ENCODE measurements around the gene DHRS12.

Gene DHRS12

GRCh38 chr13:51737609-51738008 lies 66.4 kb downstream of the DHRS12 start:
- Mint-ChIP-seq H3K36me3 (ENCODE audit: low read depth) (peaks cover 18% of the 10 kb centered on the region), H3K27ac (no peak overlapping the region), H3K9me3 (no peaks in the 10 kb centered on the region), H3K27me3 (ENCODE audit: low read depth) (no peaks in the 10 kb centered on the region), H3K4me1 (peaks cover 36% of the 10 kb centered on the region), H3K4me3 (no peak overlapping the region)
- TF ChIP-seq CTCF (IDR thresholded peaks at IDR 0.05; ENCODE audit: unreplicated experiment in 3 of 3): no peak

GRCh38 chr13:51734786-51735185 lies 69.2 kb downstream of the DHRS12 start:
- no peaks in the 10 kb centered on the region for H3K9me3 Mint-ChIP-seq
- H3K36me3 Mint-ChIP-seq (ENCODE audit: low read depth): peaks cover 15% of the 10 kb centered on the region
- TF ChIP-seq CTCF (IDR thresholded peaks at IDR 0.05; ENCODE audit: unreplicated experiment in 3 of 3): no peak
- no peak overlapping the region for H3K27ac Mint-ChIP-seq
- H3K4me1 Mint-ChIP-seq: peaks cover 12% of the 10 kb centered on the region
- H3K27me3 Mint-ChIP-seq (ENCODE audit: low read depth): no peaks in the 10 kb centered on the region
- H3K4me3 Mint-ChIP-seq: no peak overlapping the region

- Mint-ChIP-seq H3K9me3 (no peaks in the 10 kb centered on the region), H3K4me3 (no peak overlapping the region), H3K4me1 (peaks cover under 1% of the 10 kb centered on the region), H3K36me3 (ENCODE audit: low read depth) (peaks cover 5% of the 10 kb centered on the region), H3K27ac (peak overlapping the region in 1 of 3 experiments; percentile 33), H3K27me3 (ENCODE audit: low read depth) (no peaks in the 10 kb centered on the region)
- no peak for TF ChIP-seq CTCF (IDR thresholded peaks at IDR 0.05; ENCODE audit: unreplicated experiment in 3 of 3)
Observed at GRCh38 chr13:51733374-51734298, 70.3 kb downstream of the DHRS12 start.

DNA sequence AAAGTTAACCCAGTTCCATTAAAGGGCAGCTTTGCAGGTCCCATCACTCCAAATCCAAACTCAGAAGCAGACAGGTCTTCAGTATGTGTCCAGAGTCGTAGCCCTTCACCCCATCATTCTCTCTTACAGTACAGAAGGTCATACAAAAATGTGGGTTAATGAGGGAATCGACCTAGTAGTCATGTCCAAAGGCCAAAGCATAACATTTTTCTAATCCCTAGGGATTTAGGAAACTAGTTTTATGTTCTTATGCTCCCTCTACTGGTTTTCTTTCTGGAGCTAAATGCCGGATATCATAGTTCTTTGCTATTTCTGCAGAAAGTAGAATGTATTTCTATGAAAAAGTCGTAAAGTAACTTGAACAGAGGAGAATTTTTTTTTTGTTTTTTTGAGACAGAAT lies 72.2 kb downstream of the DHRS12 start:
- H3K4me3 Mint-ChIP-seq: no peak overlapping the region
- peak overlapping the region in 1 of 3 experiments; percentile 43 for H3K27ac Mint-ChIP-seq
- peaks cover 2% of the 10 kb centered on the region for H3K4me1 Mint-ChIP-seq
- peaks cover 12% of the 10 kb centered on the region for H3K36me3 Mint-ChIP-seq (ENCODE audit: low read depth)
- peak; percentile 26 to 39 (median 27) for TF ChIP-seq CTCF (IDR thresholded peaks at IDR 0.05; ENCODE audit: unreplicated experiment in 3 of 3)
- no peaks in the 10 kb centered on the region for H3K9me3 Mint-ChIP-seq
- no peaks in the 10 kb centered on the region for H3K27me3 Mint-ChIP-seq (ENCODE audit: low read depth)

DNA sequence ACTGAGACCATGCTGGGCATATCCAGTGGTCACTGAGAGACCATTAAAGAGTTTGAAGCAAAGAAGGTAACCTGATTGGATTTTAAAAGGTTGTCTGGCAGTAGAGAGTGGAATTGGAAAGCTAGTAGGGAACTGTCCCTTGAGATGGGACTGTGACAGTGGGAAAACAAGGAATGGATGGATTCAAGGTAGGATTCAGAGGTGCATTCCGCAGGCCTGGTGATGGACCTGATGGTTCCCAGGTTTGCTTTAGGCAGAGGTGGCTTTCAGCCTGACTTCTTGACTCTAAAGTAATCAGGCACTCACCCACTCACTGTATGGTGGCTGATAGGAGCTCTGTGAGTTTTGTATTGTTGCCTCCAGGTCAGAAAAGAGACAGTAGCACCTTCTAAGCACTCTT lies 73.0 kb downstream of the DHRS12 start:
- peaks cover 14% of the 10 kb centered on the region for H3K36me3 Mint-ChIP-seq (ENCODE audit: low read depth)
- TF ChIP-seq CTCF (IDR thresholded peaks at IDR 0.05; ENCODE audit: unreplicated experiment in 3 of 3): no peak
- H3K9me3 Mint-ChIP-seq: no peaks in the 10 kb centered on the region
- H3K4me3 Mint-ChIP-seq: no peak overlapping the region
- H3K27ac Mint-ChIP-seq: no peak overlapping the region
- H3K27me3 Mint-ChIP-seq (ENCODE audit: low read depth): no peaks in the 10 kb centered on the region
- H3K4me1 Mint-ChIP-seq: peaks cover 5% of the 10 kb centered on the region
